ENCODE data around the gene DYNC1LI1. TPM values are rescaled to one million over a fixed set of nuclear protein-coding genes. Genes with fewer than 3 reads are reported as not detected.

Gene DYNC1LI1
- total and polyA plus RNA-seq, 2 of the 4 experiments (the other 2 are of a cell fraction): 25.2 to 30.8 TPM

- no peak overlapping the region for H4K5ac ChIP-seq (ENCODE audit: low read depth, low read length)
- POLR2A ChIA-PET (ENCODE audit: unreplicated experiment): no interaction called here
- no peak overlapping the region for H2BK20ac ChIP-seq (ENCODE audit: low read depth, low read length)
- no peak overlapping the region for H3K4me2 ChIP-seq (ENCODE audit: low read depth, low read length)
- no peak overlapping the region for H3K4ac ChIP-seq (ENCODE audit: low read depth, low read length)
- no TSS peak for BruUV-seq (replicated peaks)
- H3K23ac ChIP-seq (ENCODE audit: low read depth, low read length): no peak overlapping the region
- no peak overlapping the region for H3K14ac ChIP-seq (replicated peaks; ENCODE audit: low read depth, low read length)
- no peak overlapping the region for H3K9ac ChIP-seq (ENCODE audit: low read depth, low read length)
- H2BK15ac ChIP-seq (ENCODE audit: low read depth, low read length): no peak overlapping the region
- no CpG with 5 or more reads among the region's 1 CpG for WGBS, 2 experiments (ENCODE audit: extremely low coverage in 2 of 2, insufficient read length in 1 of 2)
- no peak overlapping the region for H2AK9ac ChIP-seq (replicated peaks; ENCODE audit: low read depth, low read length, poor library complexity)
- no peak overlapping the region for H3K56ac ChIP-seq (ENCODE audit: extremely low read depth, insufficient read depth, low read length)
- peaks cover 14% of the 10 kb centered on the region for H3K36me3 ChIP-seq (ENCODE audit: control insufficient read depth, insufficient read depth, low read length)
- no peak overlapping the region for H4K91ac ChIP-seq (ENCODE audit: insufficient read depth, low read depth, low read length)
- H3K27me3 ChIP-seq (ENCODE audit: control insufficient read depth, insufficient read depth, low read length): no peaks in the 10 kb centered on the region
- intact Hi-C loops (cut with micrococcal nuclease): no loop called here
- dilution Hi-C loops (cut with HindIII; ENCODE audit: low sequenced_read_pairs, unreplicated experiment): no loop called here
- H2AFZ ChIP-seq (replicated peaks; ENCODE audit: low read length, poor library complexity): no peak overlapping the region
- no peaks in the 10 kb centered on the region for H3K4me1 ChIP-seq (ENCODE audit: control insufficient read depth, insufficient read depth, low read length)
- in situ Hi-C loops (cut with MboI; ENCODE audit: low sequenced_read_pairs): no loop called here
- peaks cover 12 to 27% of the 10 kb centered on the region in 2 experiments for H3K79me1 ChIP-seq (ENCODE audit: low read depth in 1 of 2, low read length in 2 of 2)
- no peak overlapping the region for H2BK5ac ChIP-seq (ENCODE audit: low read depth, low read length, poor library complexity, severe bottlenecking)
- no peaks in the 10 kb centered on the region for H4K20me1 ChIP-seq (ENCODE audit: insufficient read depth, low read length)
- no peak overlapping the region for H3K27ac ChIP-seq (ENCODE audit: insufficient read depth, low read length)
- H4K8ac ChIP-seq (ENCODE audit: low read depth in 2 of 2, low read length in 2 of 2): no peak overlapping the region
- no peak overlapping the region for H2BK120ac ChIP-seq (ENCODE audit: low read depth, low read length)
- TF ChIP-seq POLR2A (IDR thresholded peaks at IDR 0.05; ENCODE audit: low read depth, low read length) (no peak), CHD1 (IDR thresholded peaks at IDR 0.05; ENCODE audit: low read depth, low read length) (no peak), ELK1 (IDR thresholded peaks at IDR 0.05; ENCODE audit: borderline replicate concordance, low read depth, low read length) (no peak), CTCF (conservative IDR thresholded peaks at IDR 0.05; ENCODE audit: low read depth, low read length) (no peak), CEBPB (IDR thresholded peaks at IDR 0.05; ENCODE audit: low read depth, low read length) (no peak), FOS (IDR thresholded peaks at IDR 0.05; ENCODE audit: low read depth, low read length) (no peak)
- H2AK5ac ChIP-seq (ENCODE audit: low read depth, low read length): no peak overlapping the region
- H3K18ac ChIP-seq (ENCODE audit: low read depth, low read length): no peak overlapping the region
- no peak overlapping the region for H3K4me3 ChIP-seq (ENCODE audit: insufficient read depth, low read depth, low read length)
- no peak for DNase-seq
- no peaks in the 10 kb centered on the region for H3K9me3 ChIP-seq (ENCODE audit: control insufficient read depth, insufficient read depth, low read length)
- no peaks in the 10 kb centered on the region for H3K9me1 ChIP-seq (ENCODE audit: insufficient read depth, low read length)
- CTCF ChIA-PET: interaction anchor here (1.2 to 1.5 kb wide), 2 partner anchors 14 to 16 kb away, joined by 4 read pairs; no protein-coding TSS in a partner anchor
- ATAC-seq (ENCODE audit: low read depth): no peak
These were observed 86.9 kb downstream of the DYNC1LI1 start for GRCh38 chr3:32483772-32484171.

All from IMR-90 (cell line).